Small intestine (tissue), 7 donors: ENCODE data around the gene CCBE1. TPM values are rescaled to one million over a fixed set of nuclear protein-coding genes. Genes with fewer than 3 reads are reported as not detected.

Experiments used
- DNase-seq, 2 donors: peaks; one replicate each; pipeline versions ENCODE4 v3.0.0 to v3.0.0-alpha.2; 2013
- FAIRE-seq: peaks from 2 replicates; lab custom pipeline; 2012; peaks lifted over from hg19 to GRCh38; lab: Jason Lieb, UNC
- H3K27ac ChIP-seq, 3 donors: one replicate each; pipeline ENCODE4 v1.5.1; 2013; ENCODE audit warnings: low read length in 2 of 3, mild to moderate bottlenecking in 2 of 3, control low read depth in 1 of 3, inconsistent platforms in 1 of 3, low read depth in 1 of 3, moderate library complexity in 1 of 3
- H3K27me3 ChIP-seq, 3 donors: one replicate each; pipeline ENCODE4 v1.6.1; 2013; ENCODE audit warnings: low read length in 3 of 3, inconsistent platforms in 1 of 3; ENCODE audit not compliant: control insufficient read depth in 3 of 3, insufficient read depth in 3 of 3
- H3K36me3 ChIP-seq, 3 donors: one replicate each; pipeline ENCODE4 v1.6.1; 2013; ENCODE audit warnings: low read length in 3 of 3, inconsistent platforms in 1 of 3, low read depth in 1 of 3, mild to moderate bottlenecking in 1 of 3, moderate library complexity in 1 of 3; ENCODE audit not compliant: control insufficient read depth in 3 of 3, insufficient read depth in 2 of 3
- H3K4me1 ChIP-seq, 3 donors: one replicate each; pipeline ENCODE4 v1.6.1; 2013; ENCODE audit warnings: low read length in 2 of 3, inconsistent platforms in 1 of 3, low read depth in 1 of 3, mild to moderate bottlenecking in 1 of 3, moderate library complexity in 1 of 3; ENCODE audit not compliant: control insufficient read depth in 3 of 3, insufficient read depth in 2 of 3
- H3K4me3 ChIP-seq, 3 donors: one replicate each; pipeline ENCODE4 v1.5.1; 2013; ENCODE audit warnings: low read length in 3 of 3, control low read depth in 1 of 3, inconsistent platforms in 1 of 3, low read depth in 1 of 3, mild to moderate bottlenecking in 1 of 3, moderate library complexity in 1 of 3
- H3K9me3 ChIP-seq, 2 donors: one replicate each; pipeline ENCODE4 v1.6.1; 2013; ENCODE audit warnings: low read depth in 1 of 2, low read length in 1 of 2; ENCODE audit not compliant: control insufficient read depth in 2 of 2, insufficient read depth in 1 of 2
- WGBS, 3 donors: extraction: QIAGEN DNeasy Blood & Tissue Kit; methylation state at CpG; one replicate each; pipeline ENCODE4 v1.1.7; 2013; 5-methylcytosine and 5-hydroxymethylcytosine counted together
- polyA plus RNA-seq, 4 donors: library from polyadenylated mRNA; stranded (reverse) in 3 of 4; unstranded in 1 of 4; fragments of 200-250 nt in 3 of 4; fragments of 120-200 nt in 1 of 4; gene quantifications; one replicate each; pipeline versions ENCODE4 v1.2.1 to v1.2.3, GENCODE V29; 2013
- donor health status: healthy with polysubstance abuse.
- donor health status: control.
- donor health status: control.
- donor health status: Bipolar disorder and iron deficiency.
- donor health status: healthy.

The CCBE1 gene
- polyA plus RNA-seq, 4 donors, result 0.27 to 1.3 (median 0.54) TPM; not detected in 1

DNA sequence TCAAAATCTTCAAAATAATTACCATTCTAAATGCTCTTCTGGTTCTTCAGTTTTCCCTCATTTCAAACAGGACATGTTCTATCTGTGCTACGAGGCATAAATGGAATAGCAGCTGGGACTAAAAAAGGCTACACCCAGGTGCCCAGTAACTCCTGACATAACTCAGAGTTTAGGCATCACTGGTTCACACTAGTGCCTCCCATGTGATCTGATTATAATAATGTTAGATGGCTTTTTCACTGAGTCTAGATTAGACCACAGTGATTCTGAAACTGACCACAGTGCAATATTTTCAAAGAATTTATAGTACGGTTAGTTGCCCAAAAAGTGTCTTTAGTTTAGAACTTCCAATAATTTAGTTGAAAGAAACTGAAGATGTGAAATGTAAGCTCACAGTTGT, 123.3 kb downstream of the CCBE1 start:
- no peak for FAIRE-seq

DNA sequence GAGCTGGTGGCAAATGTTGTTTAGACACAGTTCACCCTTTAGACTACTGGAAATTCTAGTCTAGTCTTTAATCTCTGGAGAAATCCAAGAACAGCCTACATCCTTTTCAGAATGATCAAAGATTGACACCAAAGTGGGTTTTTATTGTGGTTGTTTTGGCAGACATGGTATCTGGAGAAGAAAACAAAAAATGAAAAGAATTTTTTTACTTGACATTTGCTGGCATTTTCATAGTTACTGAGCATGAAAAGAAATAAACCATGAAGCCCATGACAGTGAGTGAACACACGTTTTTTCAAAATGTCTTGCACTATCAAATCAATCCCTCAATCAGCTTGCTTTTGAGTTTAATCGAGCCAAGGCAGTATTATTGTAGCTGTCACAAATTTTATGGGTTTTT, 125.3 kb downstream of the CCBE1 start:
- Histone ChIP-seq H3K27me3 (no peaks in the 10 kb centered on the region), H3K36me3 (no peaks in the 10 kb centered on the region), H3K9me3 (no peaks in the 10 kb centered on the region), H3K27ac (no peak overlapping the region), H3K4me3 (no peak overlapping the region), H3K4me1 (no peaks in the 10 kb centered on the region)
- 54 to 78% (median 60%) methylated on average over 2 of the region's 2 CpGs for WGBS, 3 donors
- FAIRE-seq (no peak), DNase-seq (no peak)

More for the DNA sequence above, 123.3 kb downstream of the CCBE1 start:
- no peak overlapping the region for H3K4me3 ChIP-seq
- no peak for DNase-seq
- no peak overlapping the region for H3K27ac ChIP-seq
- no peaks in the 10 kb centered on the region for H3K36me3 ChIP-seq
- H3K27me3 ChIP-seq, result no peaks in the 10 kb centered on the region
- H3K4me1 ChIP-seq, result no peaks in the 10 kb centered on the region
- H3K9me3 ChIP-seq, result no peaks in the 10 kb centered on the region
- 75 to 76% (median 76%) methylated on average over 2 of the region's 2 CpGs for WGBS, 3 donors

DNA sequence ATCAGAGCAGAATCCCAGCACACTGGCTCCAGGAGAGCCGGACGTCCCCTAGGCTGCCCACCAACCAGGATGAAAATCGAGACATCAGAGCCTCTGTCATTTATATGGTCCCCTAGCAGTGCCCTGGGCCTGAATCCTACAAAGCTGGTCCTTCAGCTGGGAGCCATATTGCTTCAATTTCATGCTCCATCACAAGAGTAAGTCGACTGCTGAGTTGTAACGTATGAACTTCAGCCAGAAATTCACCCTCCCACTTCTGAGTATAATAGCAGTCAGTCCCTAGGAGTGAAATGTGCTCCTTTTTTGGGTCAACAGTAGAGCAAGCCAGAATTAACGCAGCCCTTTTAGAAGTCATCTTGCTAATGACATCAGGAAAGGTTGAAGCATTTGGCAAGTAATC, 126.4 kb downstream of the CCBE1 start:
- no peaks in the 10 kb centered on the region for H3K27me3 ChIP-seq
- DNase-seq, result no peak
- 70 to 78% (median 76%) methylated on average over 6 of the region's 6 CpGs for WGBS, 3 donors
- no peaks in the 10 kb centered on the region for H3K36me3 ChIP-seq
- no peaks in the 10 kb centered on the region for H3K4me1 ChIP-seq
- no peak for FAIRE-seq
- no peak overlapping the region for H3K4me3 ChIP-seq
- H3K9me3 ChIP-seq, result no peaks in the 10 kb centered on the region
- no peak overlapping the region for H3K27ac ChIP-seq

DNA sequence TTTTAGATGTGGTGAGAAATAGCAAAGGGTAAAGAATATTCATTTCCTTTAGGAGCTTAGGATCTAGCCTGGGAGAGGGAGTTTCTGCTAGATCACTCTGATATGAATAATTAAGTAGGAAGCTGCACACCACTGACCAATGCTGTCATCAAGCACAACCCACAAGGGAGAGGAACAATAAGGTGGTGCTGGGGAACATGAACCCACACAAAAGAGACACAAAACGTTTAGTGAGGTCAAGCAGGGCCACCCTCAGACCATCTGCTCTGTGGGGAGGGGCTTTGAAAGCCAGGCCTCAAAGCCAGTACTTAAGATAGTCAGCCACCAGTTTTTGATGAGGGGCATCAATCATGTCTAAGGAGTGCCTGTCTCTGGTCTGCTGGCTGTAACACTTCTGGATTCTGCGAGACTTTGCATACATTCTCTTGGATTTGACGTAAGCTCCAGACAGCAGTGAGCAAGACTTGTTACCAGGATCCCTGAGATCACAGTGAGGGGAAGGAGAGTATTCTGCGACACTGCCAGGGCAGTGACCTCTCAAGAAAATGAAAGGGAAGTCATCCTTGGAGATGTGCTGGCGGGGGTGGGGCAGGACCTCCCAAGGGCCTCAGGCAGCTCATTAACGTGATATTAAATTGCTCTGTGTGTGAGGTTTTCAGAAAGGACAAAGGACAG, 127.0 kb downstream of the CCBE1 start:
- no peak for FAIRE-seq
- Histone ChIP-seq H3K4me3 (no peak overlapping the region), H3K36me3 (no peaks in the 10 kb centered on the region), H3K9me3 (no peaks in the 10 kb centered on the region), H3K27me3 (no peaks in the 10 kb centered on the region), H3K27ac (no peak overlapping the region), H3K4me1 (no peaks in the 10 kb centered on the region)
- DNase-seq, result no peak
- WGBS, 3 donors, result 53 to 66% (median 64%) methylated on average over 6 of the region's 6 CpGs

DNA sequence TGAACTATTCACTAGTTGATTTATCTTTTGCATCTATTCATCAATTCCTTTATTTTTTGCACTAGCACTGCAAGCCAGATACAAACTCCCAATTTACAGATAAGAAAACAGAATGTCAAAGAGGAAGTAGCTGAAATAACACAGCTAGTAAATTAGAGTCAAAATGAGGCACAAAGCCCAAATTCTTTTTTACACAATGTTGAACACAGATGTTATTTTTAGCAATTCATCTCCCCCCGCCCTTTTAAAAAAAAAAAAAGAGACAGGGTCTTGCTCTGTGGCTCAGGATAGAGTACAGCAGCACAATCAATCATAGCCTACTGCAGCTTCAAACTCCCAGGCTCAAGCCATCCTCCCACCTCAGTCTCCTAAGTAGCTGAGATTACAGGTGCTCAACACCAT, 127.8 kb downstream of the CCBE1 start:
- FAIRE-seq (no peak), DNase-seq (no peak)
- Histone ChIP-seq H3K4me1 (no peaks in the 10 kb centered on the region), H3K36me3 (no peaks in the 10 kb centered on the region), H3K9me3 (no peaks in the 10 kb centered on the region), H3K4me3 (no peak overlapping the region), H3K27me3 (no peaks in the 10 kb centered on the region), H3K27ac (no peak overlapping the region)
- WGBS, 3 donors, result 46 to 61% (median 48%) methylated on average over 1 of the region's 1 CpG

DNA sequence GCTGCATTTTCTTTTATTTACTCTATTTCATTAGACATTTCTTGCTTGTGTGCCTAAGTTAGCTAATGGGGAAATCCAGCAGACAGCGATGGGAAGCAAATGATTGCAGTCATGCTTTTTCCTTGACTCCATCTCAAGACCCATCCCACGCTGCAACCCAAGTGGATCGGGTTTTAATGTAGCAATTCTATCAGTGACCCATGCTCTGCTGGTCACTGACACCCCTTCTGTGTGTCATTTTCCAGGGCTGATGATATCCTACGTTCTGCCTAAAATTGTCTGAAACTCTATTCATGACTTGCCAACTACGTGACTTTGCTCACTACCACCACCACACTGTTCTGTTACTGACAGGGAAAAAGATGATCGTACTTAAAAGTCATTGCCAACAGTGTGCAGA, 129.8 kb downstream of the CCBE1 start:
- DNase-seq (no peak), FAIRE-seq (no peak)
- 78 to 90% (median 86%) methylated on average over 6 of the region's 6 CpGs for WGBS, 3 donors
- Histone ChIP-seq H3K4me1 (no peaks in the 10 kb centered on the region), H3K36me3 (no peaks in the 10 kb centered on the region), H3K4me3 (no peak overlapping the region), H3K27ac (no peak overlapping the region), H3K9me3 (no peaks in the 10 kb centered on the region), H3K27me3 (no peaks in the 10 kb centered on the region)

DNA sequence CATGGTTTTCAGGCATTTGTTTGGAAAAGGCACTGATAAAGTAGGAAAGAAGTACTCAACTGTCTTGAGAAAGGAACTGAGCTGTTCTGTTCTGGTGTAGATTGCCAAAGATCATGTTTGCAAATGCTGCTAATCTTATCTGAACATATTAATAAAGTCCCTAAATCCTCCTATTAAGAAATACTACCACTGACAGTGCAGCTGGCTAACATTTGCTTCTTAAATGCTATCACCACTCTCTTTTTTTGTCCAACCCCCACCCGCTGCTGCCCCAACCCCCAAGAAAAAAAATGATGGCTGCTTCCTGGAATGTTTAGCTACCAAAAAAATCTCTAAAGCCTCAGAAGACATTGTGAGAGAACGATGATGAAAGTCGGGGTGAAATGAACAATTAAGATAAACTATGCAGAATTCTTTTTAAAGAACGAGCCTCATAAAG, 130.7 kb downstream of the CCBE1 start:
- Histone ChIP-seq H3K9me3 (no peaks in the 10 kb centered on the region), H3K4me3 (no peak overlapping the region), H3K27ac (no peak overlapping the region), H3K27me3 (no peaks in the 10 kb centered on the region), H3K36me3 (no peaks in the 10 kb centered on the region), H3K4me1 (no peaks in the 10 kb centered on the region)
- WGBS, 3 donors, result 11 to 30% (median 25%) methylated on average over 4 of the region's 4 CpGs
- FAIRE-seq (no peak), DNase-seq (no peak)

DNA sequence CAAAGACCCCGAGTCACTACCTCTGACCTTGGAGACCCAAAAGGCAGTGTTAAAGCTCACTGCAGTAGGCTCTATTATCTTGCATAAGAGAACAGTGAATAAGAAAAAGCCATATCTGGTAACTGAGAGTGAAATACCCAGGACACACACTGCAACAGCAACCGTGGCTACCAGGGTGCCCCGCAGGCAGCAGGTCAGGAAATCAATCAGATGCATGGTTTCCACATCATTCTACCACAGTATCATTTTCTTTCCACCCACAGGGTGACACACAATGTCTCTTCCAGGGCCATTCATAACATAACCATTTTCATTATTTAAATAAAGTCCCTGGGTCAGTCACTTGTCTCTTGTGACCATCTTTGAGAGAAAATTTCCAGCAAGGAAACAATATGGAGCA, 131.3 kb downstream of the CCBE1 start:
- WGBS, 3 donors, result 70 to 76% (median 74%) methylated on average over 3 of the region's 3 CpGs
- Histone ChIP-seq H3K36me3 (no peaks in the 10 kb centered on the region), H3K4me1 (no peaks in the 10 kb centered on the region), H3K9me3 (no peaks in the 10 kb centered on the region), H3K27ac (no peak overlapping the region), H3K4me3 (no peak overlapping the region), H3K27me3 (no peaks in the 10 kb centered on the region)
- no peak for FAIRE-seq
- DNase-seq, result no peak

DNA sequence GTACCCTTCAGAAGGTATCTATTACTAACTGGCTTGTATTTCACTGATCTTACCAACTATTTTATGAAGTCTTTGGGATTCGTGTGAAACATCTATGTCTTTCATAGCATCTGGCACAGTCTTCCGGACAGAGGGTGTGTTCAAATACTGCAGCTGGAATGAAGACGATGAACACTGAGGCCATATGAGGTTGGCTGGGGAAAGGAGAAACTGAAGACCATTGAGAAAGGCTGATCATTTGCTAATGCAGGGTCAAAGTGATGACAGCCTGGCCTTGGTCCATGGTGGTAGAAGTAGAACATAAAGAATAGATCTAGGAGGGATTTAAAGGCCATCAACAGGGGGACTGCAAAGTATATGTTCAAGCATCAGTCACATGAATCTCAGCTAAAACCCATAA, 132.7 kb downstream of the CCBE1 start:
- H3K27ac ChIP-seq, result no peak overlapping the region
- H3K4me3 ChIP-seq, result no peak overlapping the region
- no peaks in the 10 kb centered on the region for H3K4me1 ChIP-seq
- no peaks in the 10 kb centered on the region for H3K9me3 ChIP-seq
- no peaks in the 10 kb centered on the region for H3K36me3 ChIP-seq
- H3K27me3 ChIP-seq, result no peaks in the 10 kb centered on the region
- FAIRE-seq (no peak), DNase-seq (no peak)
- WGBS, 3 donors, result 76 to 86% (median 82%) methylated on average over 3 of the region's 3 CpGs
